HepG2 (cell line): ENCODE measurements around the gene CACNA1G. TPM values are rescaled to one million over a fixed set of nuclear protein-coding genes. Genes with fewer than 3 reads are reported as not detected.
A peak's percentile ranks its signal among the peaks of the same experiment; 100 is the strongest.

Experiments used
- BHLHE40 ChIP-seq: IDR thresholded peaks from 2 replicates; pipeline ENCODE4 v1.6.1; 2011; ENCODE audit warnings: low read length, improper control_type of control experiment
- CENPT ChIP-seq: sonication (generic); formaldehyde crosslinking; IDR thresholded peaks from 2 replicates; pipeline ENCODE4 v1.8.0; 2022; ENCODE audit warnings: low read depth, mild to moderate bottlenecking, moderate library complexity, missing genetic modification reagents
- CREM ChIP-seq, 2 experiments: sonication (generic) in 1 of 2; formaldehyde crosslinking in 1 of 2; IDR thresholded peaks; 2 replicates each; pipeline versions ENCODE4 v1.4.0 to v1.6.1; 2016 to 2020; ENCODE audit warnings: antibody characterized with exemption in 1 of 2, mild to moderate bottlenecking in 1 of 2, missing genetic modification reagents in 1 of 2
- DRAP1 ChIP-seq: IDR thresholded peaks from 2 replicates; pipeline ENCODE4 v1.6.1; 2016; ENCODE audit warnings: missing genetic modification reagents, missing compliant biosample characterization
- FOSL1 ChIP-seq: sonication (generic); formaldehyde crosslinking; IDR thresholded peaks from 2 replicates; pipeline ENCODE4 v1.9.0; 2021; ENCODE audit warnings: missing genetic modification reagents, borderline replicate concordance
- FOXC1 ChIP-seq: sonication (generic); formaldehyde crosslinking; IDR thresholded peaks from 2 replicates; pipeline ENCODE4 v1.8.0; 2022; ENCODE audit warnings: mild to moderate bottlenecking, missing genetic modification reagents, borderline replicate concordance
- KLF11 ChIP-seq: IDR thresholded peaks from 2 replicates; pipeline ENCODE4 v1.6.1; 2016; ENCODE audit warnings: missing compliant biosample characterization
- MED1 ChIP-seq: sonication (generic); formaldehyde crosslinking; IDR thresholded peaks from 2 replicates; pipeline ENCODE4 v1.4.0; 2020; ENCODE audit warnings: missing genetic modification reagents
- MED8 ChIP-seq: sonication (generic); formaldehyde crosslinking; IDR thresholded peaks from 2 replicates; pipeline ENCODE4 v1.8.1; 2023; ENCODE audit warnings: mild to moderate bottlenecking, missing genetic modification reagents; ENCODE audit not compliant: insufficient replicate concordance
- NFE2L1 ChIP-seq: sonication (generic); formaldehyde crosslinking; IDR thresholded peaks from 2 replicates; pipeline ENCODE4 v1.4.0; 2020; ENCODE audit warnings: missing genetic modification reagents, mild to moderate bottlenecking, borderline replicate concordance
- NFKBIZ ChIP-seq: IDR thresholded peaks from 2 replicates; pipeline ENCODE4 v1.6.1; 2018; ENCODE audit warnings: missing genetic modification reagents, missing compliant biosample characterization
- RBFOX2 ChIP-seq: fragments of 200-400 bp; formaldehyde crosslinking; IDR thresholded peaks from 2 replicates; pipeline ENCODE4 v1.6.1; 2017; ENCODE audit warnings: low read depth, mild to moderate bottlenecking, low read length
- SALL1 ChIP-seq: sonication (generic); formaldehyde crosslinking; IDR thresholded peaks from 2 replicates; pipeline ENCODE4 v1.8.0; 2022; ENCODE audit warnings: mild to moderate bottlenecking, missing genetic modification reagents
- SP5 ChIP-seq: IDR thresholded peaks from 2 replicates; pipeline ENCODE4 v1.6.1; 2016; ENCODE audit warnings: low read depth, borderline replicate concordance
- TEAD2 ChIP-seq: sonication (generic); formaldehyde crosslinking; IDR thresholded peaks from 2 replicates; pipeline ENCODE4 v1.9.0; 2021; ENCODE audit warnings: missing genetic modification reagents
- TOE1 ChIP-seq: sonication (generic); formaldehyde crosslinking; IDR thresholded peaks from 2 replicates; pipeline ENCODE4 v1.4.0; 2020; ENCODE audit warnings: mild to moderate bottlenecking, missing genetic modification reagents
- ZIK1 ChIP-seq: sonication (generic); formaldehyde crosslinking; IDR thresholded peaks from 2 replicates; pipeline ENCODE4 v1.5.0; 2020; ENCODE audit warnings: mild to moderate bottlenecking, low read depth, missing genetic modification reagents, borderline replicate concordance
- ZNF282 ChIP-seq: fragments of 450-650 bp; IDR thresholded peaks from 2 replicates; pipeline ENCODE4 v1.6.1; 2018; ENCODE audit not compliant: partially characterized antibody
- ZNF362 ChIP-seq: sonication (generic); formaldehyde crosslinking; IDR thresholded peaks from 2 replicates; pipeline ENCODE4 v1.4.0; 2020; ENCODE audit warnings: missing genetic modification reagents, mild to moderate bottlenecking, borderline replicate concordance
- ZNF615 ChIP-seq: sonication (generic); formaldehyde crosslinking; IDR thresholded peaks from 2 replicates; pipeline ENCODE4 v1.5.0; 2020; ENCODE audit warnings: mild to moderate bottlenecking, missing genetic modification reagents, borderline replicate concordance
- ZNF724P ChIP-seq: sonication (generic); formaldehyde crosslinking; IDR thresholded peaks from 2 replicates; pipeline ENCODE4 v1.8.0; 2022; ENCODE audit warnings: missing genetic modification reagents, borderline replicate concordance
- ZNF883 ChIP-seq: sonication (generic); formaldehyde crosslinking; IDR thresholded peaks from 2 replicates; pipeline ENCODE4 v1.5.1; 2020; ENCODE audit warnings: mild to moderate bottlenecking, missing genetic modification reagents; ENCODE audit errors: not compliant biosample characterization
- ZSCAN12 ChIP-seq: sonication (generic); formaldehyde crosslinking; IDR thresholded peaks from 2 replicates; pipeline ENCODE4 v1.9.0; 2021; ENCODE audit warnings: mild to moderate bottlenecking, missing genetic modification reagents
- ZSCAN31 ChIP-seq: sonication (generic); formaldehyde crosslinking; IDR thresholded peaks from 2 replicates; pipeline ENCODE4 v1.5.0; 2020; ENCODE audit warnings: low read depth, mild to moderate bottlenecking, missing genetic modification reagents
- polyA plus RNA-seq, 8 experiments: library from polyadenylated mRNA; depleted of rRNA in 3 of 8; stranded (reverse) in 7 of 8; unstranded in 1 of 8; fragments of >200 nt; fragmentation: Illumina TruSeq in 4 of 8; extraction: Trizol in 4 of 8; gene quantifications; 2 replicates each; pipeline versions ENCODE4 v1.2.1 to v1.2.3, GENCODE V29; 2011 to 2016; ENCODE audit warnings: low read depth in 4 of 8, missing spikeins in 1 of 8, mixed read lengths in 1 of 8; ENCODE audit not compliant: insufficient read depth in 1 of 8
- total RNA-seq, 5 experiments: library from RNA; depleted of rRNA; stranded (reverse); fragments of >200 nt; fragmentation: Illumina TruSeq; extraction: Trizol; gene quantifications; 2 replicates each; pipeline ENCODE4 v1.2.3, GENCODE V29; 2016; ENCODE audit warnings: low read depth in 1 of 5
- TF ChIP-seq, protein P1 (sequence below), 2 experiments: IDR thresholded peaks; 2 replicates each; pipeline ENCODE4 v1.6.1; 2011 to 2012; ENCODE audit warnings: low read length in 2 of 2, borderline replicate concordance in 1 of 2, low read depth in 1 of 2, mild to moderate bottlenecking in 1 of 2, moderate library complexity in 1 of 2

CACNA1G gene
- total and polyA plus RNA-seq, 2 of the 13 experiments (the other 11 are each of a cell fraction or from before 2014, with no cell fraction given): 0.02 TPM; not detected in 1

DNA sequence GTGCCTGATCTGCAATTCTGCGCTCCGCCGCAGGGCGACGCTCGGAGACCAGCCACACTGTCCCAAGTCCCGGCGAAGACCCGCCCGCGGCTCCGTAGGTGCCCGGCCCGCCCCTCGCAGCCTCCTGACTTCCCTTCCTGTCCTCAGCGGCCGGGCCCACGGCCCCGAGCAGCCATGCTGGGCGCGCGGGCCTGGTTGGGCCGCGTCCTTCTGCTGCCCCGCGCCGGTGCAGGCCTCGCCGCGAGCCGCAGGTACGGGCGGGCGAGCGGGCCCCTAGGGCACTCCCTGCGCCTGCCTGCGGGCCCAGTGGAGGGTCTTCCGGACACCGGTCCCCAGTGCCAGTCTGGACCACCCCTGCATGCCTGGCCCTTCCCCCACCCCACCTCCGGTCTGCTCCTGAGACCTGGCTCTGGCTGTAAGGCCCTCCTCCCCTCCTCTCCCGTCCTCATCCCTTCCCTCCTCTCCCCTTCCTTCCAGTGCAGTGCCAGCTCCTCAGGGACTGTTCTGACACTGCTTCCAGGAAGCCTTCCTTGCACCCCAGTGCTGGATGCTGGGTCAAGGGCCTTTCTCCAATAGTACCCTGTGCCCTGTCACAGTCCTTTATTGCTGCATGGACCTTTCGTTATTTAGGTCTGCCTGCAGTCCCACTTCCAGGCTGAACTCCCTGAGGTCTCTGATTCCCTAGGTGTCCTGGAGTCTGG is 13.3 kb upstream of the CACNA1G start, which contains the start of gene SPATA20 (continued):
- no peak for TF ChIP-seq MED8 (CRISPR knock-in tag)
- peak; percentile 71; the same call in 1 of the 2 replicates for TF ChIP-seq SP5 (CRISPR knock-in tag)
- peak; percentile 94 for TF ChIP-seq ZSCAN31 (CRISPR knock-in tag)
- peak; percentile 29; the same call in 1 of the 2 replicates for TF ChIP-seq KLF11 (CRISPR knock-in tag)
- TF ChIP-seq NFKBIZ (CRISPR knock-in tag): 0 out of 2 replicates have a peak, but pooled peaks have one; percentile 19
- peak; percentile 75 for TF ChIP-seq SALL1 (CRISPR knock-in tag)
- no peak for TF ChIP-seq ZNF615 (CRISPR knock-in tag)
- peak; percentile 80 for TF ChIP-seq MED1 (CRISPR knock-in tag)
- TF ChIP-seq BHLHE40: peak; percentile 48; the same call in 1 of the 2 replicates
- TF ChIP-seq RBFOX2: peak; percentile 96
- TF ChIP-seq ZIK1: peak; percentile 68
- no peak for TF ChIP-seq FOSL1 (CRISPR knock-in tag)
- TF ChIP-seq ZNF724P (CRISPR knock-in tag): peak; percentile 83; the same call in 1 of the 2 replicates
- no peak; the same call in 1 of the 2 replicates for TF ChIP-seq NFE2L1
- TF ChIP-seq TEAD2 (CRISPR knock-in tag): 0 out of 2 replicates have a peak, but pooled peaks have one; percentile 63
- no peak for TF ChIP-seq TOE1
- 0 out of 2 replicates have a peak, but pooled peaks have one; percentile 52 for TF ChIP-seq CENPT
- TF ChIP-seq, protein P1, sequence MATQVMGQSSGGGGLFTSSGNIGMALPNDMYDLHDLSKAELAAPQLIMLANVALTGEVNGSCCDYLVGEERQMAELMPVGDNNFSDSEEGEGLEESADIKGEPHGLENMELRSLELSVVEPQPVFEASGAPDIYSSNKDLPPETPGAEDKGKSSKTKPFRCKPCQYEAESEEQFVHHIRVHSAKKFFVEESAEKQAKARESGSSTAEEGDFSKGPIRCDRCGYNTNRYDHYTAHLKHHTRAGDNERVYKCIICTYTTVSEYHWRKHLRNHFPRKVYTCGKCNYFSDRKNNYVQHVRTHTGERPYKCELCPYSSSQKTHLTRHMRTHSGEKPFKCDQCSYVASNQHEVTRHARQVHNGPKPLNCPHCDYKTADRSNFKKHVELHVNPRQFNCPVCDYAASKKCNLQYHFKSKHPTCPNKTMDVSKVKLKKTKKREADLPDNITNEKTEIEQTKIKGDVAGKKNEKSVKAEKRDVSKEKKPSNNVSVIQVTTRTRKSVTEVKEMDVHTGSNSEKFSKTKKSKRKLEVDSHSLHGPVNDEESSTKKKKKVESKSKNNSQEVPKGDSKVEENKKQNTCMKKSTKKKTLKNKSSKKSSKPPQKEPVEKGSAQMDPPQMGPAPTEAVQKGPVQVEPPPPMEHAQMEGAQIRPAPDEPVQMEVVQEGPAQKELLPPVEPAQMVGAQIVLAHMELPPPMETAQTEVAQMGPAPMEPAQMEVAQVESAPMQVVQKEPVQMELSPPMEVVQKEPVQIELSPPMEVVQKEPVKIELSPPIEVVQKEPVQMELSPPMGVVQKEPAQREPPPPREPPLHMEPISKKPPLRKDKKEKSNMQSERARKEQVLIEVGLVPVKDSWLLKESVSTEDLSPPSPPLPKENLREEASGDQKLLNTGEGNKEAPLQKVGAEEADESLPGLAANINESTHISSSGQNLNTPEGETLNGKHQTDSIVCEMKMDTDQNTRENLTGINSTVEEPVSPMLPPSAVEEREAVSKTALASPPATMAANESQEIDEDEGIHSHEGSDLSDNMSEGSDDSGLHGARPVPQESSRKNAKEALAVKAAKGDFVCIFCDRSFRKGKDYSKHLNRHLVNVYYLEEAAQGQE (IDR thresholded peaks at IDR 0.05; ENCODE audit: borderline replicate concordance in 1 of 2, low read depth in 1 of 2, low read length in 2 of 2): no peak; a peak in 1 of 4 replicates
- TF ChIP-seq ZNF282: no peak
- 0 out of 2 replicates have a peak, but pooled peaks have one; percentile 18 for TF ChIP-seq FOXC1
- TF ChIP-seq CREM (IDR thresholded peaks at IDR 0.05): no peak
- TF ChIP-seq CREM (CRISPR knock-in tag; IDR thresholded peaks at IDR 0.05): no peak
- TF ChIP-seq ZSCAN12: peak; percentile 94; the same call in 1 of the 2 replicates
- peak; percentile 76 for TF ChIP-seq DRAP1
- TF ChIP-seq ZNF883 (CRISPR knock-in tag): peak; percentile 59
- peak; percentile 51; the same call in 1 of the 2 replicates for TF ChIP-seq ZNF362 (CRISPR knock-in tag)
